ENCODE results near the gene SLC25A26. TPM values are rescaled to one million over a fixed set of nuclear protein-coding genes. Genes with fewer than 3 reads are reported as not detected.
A peak's percentile ranks its signal among the peaks of the same experiment; 100 is the strongest.

The SLC25A26 gene
- 11.2 to 13.8 TPM (median 13.1 TPM) in 3 replicates for total RNA-seq
- long read RNA-seq, partial matches to known transcripts = 9 of 18 reads
- long read RNA-seq, other reads (novel, unspliced or antisense) = 5 of 18 reads

DNA sequence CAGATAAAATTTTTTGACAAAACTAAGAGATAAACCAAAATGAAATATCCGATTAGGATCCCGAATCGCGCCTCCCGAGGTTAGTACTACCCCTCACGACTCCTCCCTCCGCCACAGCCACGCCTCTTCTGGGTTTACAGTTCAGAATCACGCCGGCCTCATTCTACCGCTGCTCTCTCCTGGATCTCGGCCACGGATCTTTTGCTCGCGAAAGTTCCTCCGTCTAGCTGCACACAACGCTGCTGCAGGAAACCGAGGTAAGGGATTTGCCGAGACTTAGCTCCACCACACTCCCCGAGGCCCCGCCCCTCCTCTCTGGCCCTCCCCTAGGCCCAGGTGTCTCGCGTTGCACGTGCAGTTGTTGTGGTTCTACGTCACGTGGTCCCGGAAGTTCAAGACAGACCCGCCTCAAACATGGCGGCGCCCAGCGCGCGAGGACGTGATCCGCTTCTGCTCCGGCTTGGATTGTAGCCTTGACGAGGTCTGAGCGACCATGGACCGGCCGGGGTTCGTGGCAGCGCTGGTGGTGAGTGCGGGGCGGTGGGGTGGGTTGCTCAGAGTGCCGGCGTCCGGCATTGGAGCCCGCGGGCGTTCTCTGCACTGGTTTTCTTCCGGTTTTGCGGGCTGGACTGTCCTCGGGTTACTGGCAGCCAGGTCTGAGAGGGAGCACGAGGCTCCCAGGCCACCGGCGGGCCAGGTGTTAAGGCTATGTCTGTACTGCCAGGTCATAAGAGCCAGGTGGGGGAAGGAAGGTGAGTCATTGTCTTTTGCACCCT, at the start of gene SLC25A26:
TSS of gene SLC25A26 (plus strand) at position 400 of the 776 bp plus-strand sequence. CDS start at position 494, 94 bp downstream.
- peaks cover 16% of the 10 kb centered on the region for H3K4me1 Mint-ChIP-seq (ENCODE audit: low read depth)
- TF ChIP-seq, protein P1, sequence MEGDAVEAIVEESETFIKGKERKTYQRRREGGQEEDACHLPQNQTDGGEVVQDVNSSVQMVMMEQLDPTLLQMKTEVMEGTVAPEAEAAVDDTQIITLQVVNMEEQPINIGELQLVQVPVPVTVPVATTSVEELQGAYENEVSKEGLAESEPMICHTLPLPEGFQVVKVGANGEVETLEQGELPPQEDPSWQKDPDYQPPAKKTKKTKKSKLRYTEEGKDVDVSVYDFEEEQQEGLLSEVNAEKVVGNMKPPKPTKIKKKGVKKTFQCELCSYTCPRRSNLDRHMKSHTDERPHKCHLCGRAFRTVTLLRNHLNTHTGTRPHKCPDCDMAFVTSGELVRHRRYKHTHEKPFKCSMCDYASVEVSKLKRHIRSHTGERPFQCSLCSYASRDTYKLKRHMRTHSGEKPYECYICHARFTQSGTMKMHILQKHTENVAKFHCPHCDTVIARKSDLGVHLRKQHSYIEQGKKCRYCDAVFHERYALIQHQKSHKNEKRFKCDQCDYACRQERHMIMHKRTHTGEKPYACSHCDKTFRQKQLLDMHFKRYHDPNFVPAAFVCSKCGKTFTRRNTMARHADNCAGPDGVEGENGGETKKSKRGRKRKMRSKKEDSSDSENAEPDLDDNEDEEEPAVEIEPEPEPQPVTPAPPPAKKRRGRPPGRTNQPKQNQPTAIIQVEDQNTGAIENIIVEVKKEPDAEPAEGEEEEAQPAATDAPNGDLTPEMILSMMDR (IDR thresholded peaks at IDR 0.05) = no peak
- peaks cover 1% of the 10 kb centered on the region for H3K36me3 Mint-ChIP-seq (ENCODE audit: low read depth)
- peak within 1 kb of the TSS; percentile 98 for H3K27ac Mint-ChIP-seq (ENCODE audit: unreplicated experiment)
- H3K27me3 Mint-ChIP-seq (ENCODE audit: low read depth) = no peaks in the 10 kb centered on the region
- no peaks in the 10 kb centered on the region for H3K9me3 Mint-ChIP-seq (ENCODE audit: low read depth)
- peak within 1 kb of the TSS; percentile 95 for H3K4me3 Mint-ChIP-seq (ENCODE audit: unreplicated experiment)
- peak; percentile 98 for DNase-seq (ENCODE audit: low spot score)

- H3K4me3 Mint-ChIP-seq (ENCODE audit: unreplicated experiment) = no peak overlapping the region
- H3K4me1 Mint-ChIP-seq (ENCODE audit: low read depth) = no peaks in the 10 kb centered on the region
- H3K36me3 Mint-ChIP-seq (ENCODE audit: low read depth) = no peaks in the 10 kb centered on the region
- H3K27ac Mint-ChIP-seq (ENCODE audit: unreplicated experiment) = no peak overlapping the region
- DNase-seq (ENCODE audit: low spot score) = no peak
- peaks cover 5% of the 10 kb centered on the region for H3K27me3 Mint-ChIP-seq (ENCODE audit: low read depth)
- TF ChIP-seq, protein P1 (IDR thresholded peaks at IDR 0.05) = no peak
- H3K9me3 Mint-ChIP-seq (ENCODE audit: low read depth) = no peaks in the 10 kb centered on the region
Measured at GRCh38 chr3:66172394-66172793, 48.4 kb upstream of the SLC25A26 start.

DNA sequence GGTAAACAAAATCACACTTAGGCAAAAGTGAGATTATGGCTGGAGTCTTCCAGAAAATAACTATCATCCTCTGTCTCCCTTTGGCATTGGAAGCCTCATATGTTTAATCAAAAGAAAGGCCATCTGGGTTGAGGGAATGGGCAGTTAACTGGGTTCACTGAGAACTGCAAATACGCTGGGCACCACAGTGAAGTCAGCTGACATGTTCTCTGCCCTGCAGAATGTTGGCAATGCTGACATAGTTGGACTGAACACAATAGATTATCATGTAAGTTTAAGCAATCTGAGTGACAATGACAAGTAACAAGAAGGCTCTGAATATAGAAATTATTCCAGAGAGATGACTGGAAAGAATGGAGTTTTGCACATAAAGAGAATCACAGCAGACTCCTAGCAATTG, 43.8 kb upstream of the SLC25A26 start:
- H3K27me3 Mint-ChIP-seq (ENCODE audit: low read depth) = peaks cover 9% of the 10 kb centered on the region
- H3K36me3 Mint-ChIP-seq (ENCODE audit: low read depth) = no peaks in the 10 kb centered on the region
- DNase-seq (ENCODE audit: low spot score) = no peak
- TF ChIP-seq, protein P1 (IDR thresholded peaks at IDR 0.05) = no peak
- H3K4me1 Mint-ChIP-seq (ENCODE audit: low read depth) = no peaks in the 10 kb centered on the region
- no peak overlapping the region for H3K27ac Mint-ChIP-seq (ENCODE audit: unreplicated experiment)
- no peaks in the 10 kb centered on the region for H3K9me3 Mint-ChIP-seq (ENCODE audit: low read depth)
- H3K4me3 Mint-ChIP-seq (ENCODE audit: unreplicated experiment) = no peak overlapping the region

GRCh38 chr3:66178206-66178605, 42.6 kb upstream of the SLC25A26 start:
- TF ChIP-seq, protein P1 (IDR thresholded peaks at IDR 0.05) = no peak
- DNase-seq (ENCODE audit: low spot score) = no peak
- Mint-ChIP-seq H3K27me3 (ENCODE audit: low read depth) (peaks cover 7% of the 10 kb centered on the region), H3K4me1 (ENCODE audit: low read depth) (no peaks in the 10 kb centered on the region), H3K36me3 (ENCODE audit: low read depth) (no peaks in the 10 kb centered on the region), H3K9me3 (ENCODE audit: low read depth) (no peaks in the 10 kb centered on the region), H3K27ac (ENCODE audit: unreplicated experiment) (no peak overlapping the region), H3K4me3 (ENCODE audit: unreplicated experiment) (no peak overlapping the region)

- no peaks in the 10 kb centered on the region for H3K36me3 Mint-ChIP-seq (ENCODE audit: low read depth)
- H3K4me1 Mint-ChIP-seq (ENCODE audit: low read depth) = no peaks in the 10 kb centered on the region
- no peak overlapping the region for H3K27ac Mint-ChIP-seq (ENCODE audit: unreplicated experiment)
- TF ChIP-seq, protein P1 (IDR thresholded peaks at IDR 0.05) = no peak
- no peak overlapping the region for H3K4me3 Mint-ChIP-seq (ENCODE audit: unreplicated experiment)
- no peaks in the 10 kb centered on the region for H3K9me3 Mint-ChIP-seq (ENCODE audit: low read depth)
- H3K27me3 Mint-ChIP-seq (ENCODE audit: low read depth) = peaks cover 7% of the 10 kb centered on the region
- DNase-seq (ENCODE audit: low spot score) = no peak
Measured at GRCh38 chr3:66179793-66180192, 41.0 kb upstream of the SLC25A26 start.
